Effector CD8-positive, alpha-beta T cell (primary cell): ENCODE results near the gene FGF9.

Experiments used
- DNase-seq: peaks from one replicate; lab custom pipeline; 2025; lab: John Stamatoyannopoulos, UW
- total RNA-seq, 4 experiments: gene quantifications; one replicate each; lab custom pipeline; 2026; lab: John Stamatoyannopoulos, UW

FGF9 gene
- total RNA-seq, result 2.7 to 17.6 (median 5.2) reads per million in 4 experiments

DNA sequence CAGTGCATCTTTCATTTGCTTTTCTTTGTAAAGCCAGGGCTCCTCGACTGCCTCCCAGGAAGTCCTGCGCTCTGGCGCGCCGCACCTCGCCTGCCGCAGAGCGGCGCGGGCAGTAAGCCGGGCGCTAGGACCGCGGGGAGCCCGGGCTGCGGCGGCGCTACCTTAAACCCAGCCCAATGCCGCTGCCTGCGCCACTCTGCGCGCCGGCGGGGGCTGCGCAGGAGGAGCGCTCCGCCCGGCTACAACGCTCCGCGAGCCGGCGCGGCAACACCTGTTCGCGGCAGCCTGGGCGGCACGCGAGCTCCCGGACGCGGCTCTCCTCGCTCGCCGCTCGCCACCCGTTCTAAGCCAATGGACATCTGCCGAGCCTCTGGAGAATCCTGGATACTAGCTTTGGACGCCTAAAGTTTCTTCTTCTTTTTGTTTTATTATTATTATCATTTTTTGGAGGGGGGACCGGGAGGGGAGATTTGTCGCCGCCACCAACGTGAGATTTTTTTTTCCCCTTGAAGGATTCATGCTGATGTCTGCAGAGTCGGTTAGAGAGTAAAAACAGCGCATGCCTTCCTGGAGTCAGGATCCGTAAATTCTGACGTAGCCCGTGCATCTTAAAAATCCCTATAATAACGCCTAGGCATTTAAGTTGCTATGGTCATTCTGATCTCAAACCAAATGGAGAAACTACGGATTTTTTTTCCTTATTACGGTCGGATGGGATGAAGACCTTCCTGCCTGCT, at the start of gene FGF9:
TSS of gene FGF9 (plus strand) at position 191 of the 737 bp plus-strand sequence. CDS start 840 bp downstream, outside the sequence.
- DNase-seq, result peak; percentile 58

DNA sequence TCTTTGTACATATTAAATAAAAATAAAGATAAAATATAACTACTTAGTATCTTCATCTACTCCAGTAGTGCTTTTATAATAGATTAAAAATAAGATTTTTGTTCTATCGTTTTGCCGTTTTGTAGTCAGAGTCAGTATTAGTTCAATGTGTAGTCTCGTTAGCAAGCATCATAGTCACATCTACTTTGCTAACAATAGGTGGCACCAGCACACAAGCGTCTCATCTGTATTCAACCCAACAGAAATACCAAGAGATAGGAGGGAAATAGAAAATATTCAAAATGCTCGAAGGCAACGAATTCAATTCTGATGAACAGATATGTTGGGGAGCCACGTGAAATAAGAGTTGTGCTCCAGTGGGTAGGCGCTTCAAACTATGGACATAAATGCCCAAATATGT, 45.5 kb upstream of the FGF9 start:
- DNase-seq, result no peak

DNA sequence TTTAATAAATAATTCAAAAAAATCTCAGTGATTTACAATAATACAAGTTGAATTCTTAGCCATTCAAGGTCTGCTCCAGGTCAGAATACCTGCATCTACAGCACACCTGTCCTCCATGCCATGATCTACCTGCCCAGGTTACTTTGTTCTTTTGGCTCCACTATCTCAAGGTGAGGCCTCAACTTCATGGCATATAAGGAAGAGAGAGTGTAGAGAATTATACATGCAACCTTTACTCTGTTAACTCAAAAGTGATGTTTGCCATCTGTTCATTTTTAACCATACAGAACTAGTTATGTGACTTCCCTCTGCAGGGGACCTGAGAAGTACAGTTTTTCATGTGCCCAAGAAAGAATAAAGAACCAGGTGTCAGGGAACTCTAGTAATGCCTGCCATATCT, 38.7 kb upstream of the FGF9 start:
- no peak for DNase-seq

DNA sequence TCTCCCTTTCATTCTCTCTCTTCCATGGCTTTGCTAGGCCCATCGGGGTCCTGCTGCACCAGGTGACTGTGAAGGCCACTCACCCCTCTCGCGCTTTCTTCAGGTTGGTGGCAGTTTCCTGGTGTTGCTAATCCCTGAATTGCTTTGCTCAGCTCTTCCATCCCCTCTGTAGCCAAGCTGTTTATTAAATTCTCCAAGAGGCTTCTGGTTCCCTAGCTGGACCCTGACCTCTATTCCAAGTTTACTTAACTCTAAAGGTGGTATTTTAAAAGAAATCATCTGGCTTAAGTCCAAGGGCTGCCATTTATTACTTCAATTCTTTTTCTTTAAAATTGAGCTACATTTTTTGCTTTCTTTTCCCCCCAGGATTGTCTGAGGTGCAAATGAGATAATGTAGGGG, 34.2 kb upstream of the FGF9 start:
- DNase-seq, result no peak

DNA sequence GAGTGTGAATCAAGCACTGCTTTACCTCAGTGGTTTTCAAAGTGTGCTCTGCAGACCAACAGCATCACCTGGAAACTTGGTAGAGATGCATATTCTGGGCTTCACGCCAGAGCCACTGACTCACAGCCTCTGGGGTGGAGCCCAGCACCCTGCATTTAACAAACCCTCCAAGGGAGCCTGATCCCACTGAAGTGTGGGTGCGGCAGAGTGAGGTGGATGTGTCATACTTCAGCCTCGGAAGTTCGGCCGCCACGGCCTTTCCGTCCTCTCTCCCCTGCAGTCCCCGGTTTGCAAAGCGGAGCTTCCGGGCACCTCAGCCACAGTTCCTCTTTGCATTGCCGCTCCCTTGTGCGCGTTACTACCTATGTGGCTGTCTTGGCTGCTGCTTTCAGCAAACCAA, 33.6 kb upstream of the FGF9 start:
- DNase-seq, result no peak

DNA sequence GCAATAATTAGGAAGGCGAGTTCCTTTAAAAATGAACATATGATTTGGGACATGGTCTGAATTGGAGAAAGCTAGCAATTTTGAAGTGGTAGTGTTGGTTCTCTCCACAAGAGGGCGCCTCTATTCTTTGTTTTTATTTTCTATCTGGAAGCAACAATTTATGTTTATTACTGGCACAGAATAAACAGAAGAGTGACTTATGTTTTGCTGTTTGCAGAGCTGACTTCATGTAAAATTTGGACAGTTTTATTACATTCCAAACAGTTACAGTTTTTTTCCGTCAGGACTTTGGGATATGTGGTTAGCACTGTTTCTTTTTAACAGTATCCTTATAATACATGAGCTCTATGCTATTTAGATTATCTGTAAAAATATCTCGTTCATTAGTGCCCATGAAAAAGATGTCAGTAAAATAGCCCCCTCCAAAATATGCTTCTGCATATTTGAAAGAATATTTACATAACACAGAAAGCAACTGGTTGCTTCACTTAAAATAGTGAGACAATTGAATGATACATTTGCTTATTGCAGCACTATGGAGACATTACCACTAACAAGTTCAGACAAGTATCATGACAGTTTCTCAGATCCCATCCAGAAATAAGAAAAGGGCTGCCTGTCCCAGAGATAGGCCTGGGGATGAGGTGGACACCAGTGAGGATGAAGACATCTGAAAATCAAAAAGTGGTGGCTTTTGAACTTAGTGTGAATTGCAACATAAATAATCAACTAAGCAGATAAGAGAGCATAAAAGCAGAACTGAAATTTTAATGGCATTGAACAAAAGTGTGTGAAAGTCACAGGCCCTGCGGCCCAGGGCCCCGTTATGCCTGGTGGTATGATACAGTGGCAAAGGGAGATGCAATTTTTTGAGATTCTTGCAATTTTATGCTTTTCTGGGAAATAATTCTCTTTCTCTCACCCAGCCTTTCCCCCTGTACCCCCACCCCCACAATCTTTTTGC, 32.3 kb upstream of the FGF9 start:
- DNase-seq, result no peak

DNA sequence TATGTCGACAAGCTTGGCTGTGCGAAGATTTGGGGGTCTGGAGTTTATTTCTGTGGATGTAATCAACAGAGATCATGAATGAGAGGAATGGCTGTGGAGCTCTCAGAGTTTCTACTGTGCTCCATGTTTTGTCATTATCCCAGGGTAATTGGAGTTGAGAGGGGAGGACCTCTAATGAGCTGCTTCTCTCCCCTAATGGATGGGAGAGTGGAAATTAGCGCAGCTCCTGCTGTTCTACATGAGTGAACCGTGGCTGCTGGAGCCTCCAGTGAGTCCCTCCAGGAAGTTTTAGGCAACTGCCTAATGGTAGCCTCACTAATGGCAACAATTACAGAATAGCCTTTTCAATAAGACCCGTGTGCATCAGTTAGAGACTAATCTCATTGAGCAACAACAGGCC, 31.3 kb upstream of the FGF9 start:
- DNase-seq, result no peak

DNA sequence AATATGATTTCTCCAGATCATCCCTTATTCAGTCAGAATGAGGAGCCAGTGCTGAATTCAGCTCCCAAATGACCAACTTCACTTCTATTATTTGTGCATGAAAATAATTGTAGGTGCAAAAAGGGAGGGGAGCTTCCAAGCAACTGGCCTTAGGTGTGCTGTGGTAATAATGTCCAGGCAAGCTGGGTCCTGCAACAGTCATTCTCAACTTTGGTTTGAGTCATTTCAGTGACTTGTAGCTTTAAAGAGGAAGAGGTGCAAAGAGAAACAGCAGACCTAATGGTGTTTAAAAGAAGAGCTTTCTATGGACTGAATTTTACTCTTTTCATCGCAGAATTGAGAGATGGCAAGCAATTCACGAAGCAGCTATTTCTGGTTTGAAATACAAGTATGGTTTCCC, 29.2 kb upstream of the FGF9 start:
- DNase-seq, result no peak

DNA sequence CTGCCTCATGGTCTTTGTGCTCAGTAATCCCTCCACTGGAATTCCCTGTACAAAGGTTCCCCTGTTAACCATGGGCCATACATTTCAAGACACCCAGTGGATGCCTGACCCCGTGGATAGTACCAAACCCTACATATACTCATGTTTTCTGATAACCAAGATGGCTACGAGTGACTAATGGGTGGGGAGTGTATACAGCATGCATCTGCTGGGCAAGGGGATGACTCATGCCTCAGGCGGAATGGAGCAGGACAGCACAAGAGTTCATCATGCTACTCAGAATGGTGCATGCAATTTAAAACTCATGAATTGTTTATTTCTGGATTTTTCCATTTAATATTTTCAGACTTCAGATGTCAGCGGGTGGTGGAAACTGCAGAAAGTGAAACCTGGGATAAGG, 13.3 kb upstream of the FGF9 start:
- no peak for DNase-seq

DNA sequence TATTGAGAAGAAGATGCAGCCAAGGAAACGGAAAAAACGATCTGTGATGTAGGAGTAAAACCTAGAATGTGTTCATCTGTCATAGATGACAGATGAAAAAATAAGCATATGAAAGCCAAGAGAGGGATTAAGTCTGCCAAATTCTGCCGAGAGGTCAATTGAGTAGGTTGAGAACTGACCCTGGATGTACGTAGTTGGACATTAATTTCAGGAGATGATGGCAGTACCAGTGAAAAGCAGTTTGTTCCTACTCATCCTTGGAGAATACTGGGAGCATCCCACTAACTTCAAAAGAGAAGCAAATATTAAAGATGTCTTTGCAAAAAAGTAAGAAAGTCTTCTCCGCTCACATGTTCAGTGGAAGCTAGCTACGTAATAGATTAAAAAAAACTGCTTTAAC, 11.8 kb upstream of the FGF9 start:
- no peak for DNase-seq

DNA sequence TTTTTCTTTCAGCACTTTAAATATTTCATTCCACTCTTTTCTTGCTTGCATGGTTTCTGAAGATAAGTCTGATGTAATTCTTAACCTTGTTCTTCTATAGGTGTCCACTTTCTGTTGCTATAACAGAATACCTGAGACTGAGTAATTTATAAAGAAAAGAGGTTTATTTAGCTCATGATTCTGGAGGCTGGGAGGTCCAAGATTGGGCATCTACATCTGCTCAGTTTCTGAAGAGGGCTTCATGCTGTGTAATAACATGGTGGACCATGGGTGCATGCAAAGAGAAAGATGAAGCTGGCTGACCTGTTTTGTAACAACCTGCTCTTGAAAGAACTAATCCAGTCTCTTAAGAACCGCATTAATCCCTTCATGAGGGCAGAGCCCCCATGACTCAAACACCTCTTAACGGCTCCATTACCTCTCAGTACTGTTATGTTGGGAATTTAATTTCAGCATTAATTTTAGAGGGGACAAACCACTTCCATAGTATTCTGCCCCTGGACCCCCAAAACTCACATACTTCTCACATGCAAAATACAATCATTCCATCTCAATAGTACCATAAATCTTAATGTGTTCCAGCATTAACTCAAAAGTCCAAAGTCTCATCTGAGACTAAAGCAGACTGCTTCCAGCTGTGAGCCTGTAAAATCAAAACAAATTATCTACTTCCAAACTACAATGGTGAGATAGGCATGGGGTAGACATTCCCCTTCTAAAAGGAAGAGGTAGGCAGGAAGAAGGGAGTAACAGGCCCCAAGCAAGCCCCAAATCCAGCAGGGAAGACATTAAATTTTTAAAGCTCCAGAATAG, 9.6 kb upstream of the FGF9 start:
- DNase-seq, result no peak

DNA sequence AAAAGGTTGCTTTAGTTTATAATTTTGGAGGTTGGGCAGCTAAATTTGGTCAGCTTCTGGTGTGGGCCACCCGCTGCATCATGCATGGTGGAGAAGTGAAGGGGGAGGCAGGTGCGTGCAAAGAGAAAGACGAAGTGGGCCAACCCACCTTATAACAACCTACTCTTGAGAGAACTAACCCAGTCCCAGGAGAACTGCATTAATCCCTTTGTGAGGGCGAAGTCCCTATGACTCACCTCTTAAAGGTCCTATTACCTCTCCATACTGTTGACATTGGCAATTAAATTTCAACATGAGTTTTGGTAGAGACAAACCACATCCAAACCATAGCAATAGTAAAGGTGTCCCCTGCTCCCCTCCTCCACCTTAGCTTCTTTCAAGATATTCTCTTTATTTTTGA, 7.7 kb upstream of the FGF9 start:
- DNase-seq, result no peak

DNA sequence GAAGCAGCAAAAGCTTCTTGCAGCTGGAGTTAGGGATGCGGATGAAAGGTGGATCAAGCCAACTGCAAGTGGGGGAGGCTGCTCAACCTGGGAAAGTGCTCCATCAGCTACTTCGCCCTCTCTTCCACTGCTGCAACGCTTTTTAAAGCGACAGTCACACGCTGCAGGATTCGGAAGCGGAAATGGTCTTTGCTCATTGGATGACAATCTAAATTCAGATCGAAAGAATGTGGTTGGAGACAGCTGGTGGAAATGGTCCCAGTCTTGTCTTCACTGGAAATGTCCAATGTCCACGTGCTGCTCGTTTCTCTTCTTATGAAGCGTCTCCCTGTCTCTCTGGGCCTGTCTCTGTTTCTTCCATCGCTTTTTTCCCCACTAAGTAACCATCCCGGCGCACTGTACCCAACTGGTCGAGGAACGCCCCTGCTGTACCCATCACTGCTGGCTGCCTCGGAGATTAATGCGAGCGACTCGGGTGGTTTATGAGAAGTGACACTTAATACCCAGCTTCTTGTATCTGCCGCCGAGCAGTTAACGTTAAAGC, 2.1 kb upstream of the FGF9 start:
- DNase-seq, result no peak

DNA sequence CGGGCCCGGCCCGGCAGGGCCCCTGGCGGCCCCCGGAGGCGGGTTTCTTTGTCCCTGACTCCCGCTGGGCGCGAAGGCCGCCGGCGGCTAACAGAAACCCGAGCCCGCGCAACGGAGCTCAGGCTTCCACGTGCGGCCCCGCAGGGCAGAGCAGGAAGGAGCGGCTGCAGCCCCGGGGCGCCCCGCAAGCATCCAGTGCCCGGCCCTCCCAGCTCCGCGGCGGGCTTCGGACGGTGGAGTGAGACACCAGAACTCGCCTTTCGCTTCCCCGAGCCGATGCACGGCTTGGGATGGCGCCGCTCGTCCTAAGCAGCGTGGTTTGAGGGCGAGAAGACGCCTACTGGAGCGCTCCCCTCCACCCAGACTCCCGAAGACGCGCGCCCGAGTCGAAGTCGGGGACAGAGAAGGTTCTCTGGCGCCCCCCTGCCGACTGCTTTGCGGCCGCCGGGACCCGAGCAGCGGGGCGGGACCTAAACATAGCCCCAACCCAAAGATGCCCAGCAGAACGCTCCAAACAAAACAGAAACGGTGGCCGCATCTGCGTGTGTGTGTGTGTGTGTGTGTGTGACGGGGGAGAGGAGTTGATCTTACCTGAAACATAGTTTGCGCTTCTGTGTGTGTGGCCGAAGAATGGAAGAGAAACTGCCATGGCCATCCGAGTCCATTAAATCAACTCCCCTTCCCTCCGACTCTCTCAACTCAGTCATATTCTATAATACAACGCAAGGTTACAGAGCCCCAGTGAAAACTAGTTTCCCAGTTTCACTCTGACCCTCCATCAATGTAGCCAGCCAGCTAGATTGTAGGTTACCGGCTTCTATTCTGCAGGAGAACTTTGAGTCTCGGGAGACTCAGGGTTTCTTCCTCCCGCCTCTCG, 629 bp upstream of the FGF9 start:
- peak; percentile 34 for DNase-seq

DNA sequence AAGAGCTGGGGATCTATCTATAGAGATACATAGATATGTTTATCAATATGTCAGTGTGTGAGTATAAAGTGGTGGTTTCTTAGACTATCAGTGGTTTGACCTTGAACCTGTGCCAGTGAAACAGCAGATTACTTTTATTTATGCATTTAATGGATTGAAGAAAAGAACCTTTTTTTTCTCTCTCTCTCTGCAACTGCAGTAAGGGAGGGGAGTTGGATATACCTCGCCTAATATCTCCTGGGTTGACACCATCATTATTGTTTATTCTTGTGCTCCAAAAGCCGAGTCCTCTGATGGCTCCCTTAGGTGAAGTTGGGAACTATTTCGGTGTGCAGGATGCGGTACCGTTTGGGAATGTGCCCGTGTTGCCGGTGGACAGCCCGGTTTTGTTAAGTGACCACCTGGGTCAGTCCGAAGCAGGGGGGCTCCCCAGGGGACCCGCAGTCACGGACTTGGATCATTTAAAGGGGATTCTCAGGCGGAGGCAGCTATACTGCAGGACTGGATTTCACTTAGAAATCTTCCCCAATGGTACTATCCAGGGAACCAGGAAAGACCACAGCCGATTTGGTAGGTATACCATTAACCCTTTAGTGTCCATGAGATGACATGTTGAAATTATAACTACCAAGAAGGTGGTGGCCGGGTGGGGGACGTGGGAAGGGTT, 880 bp downstream of the FGF9 start:
- DNase-seq, result no peak

DNA sequence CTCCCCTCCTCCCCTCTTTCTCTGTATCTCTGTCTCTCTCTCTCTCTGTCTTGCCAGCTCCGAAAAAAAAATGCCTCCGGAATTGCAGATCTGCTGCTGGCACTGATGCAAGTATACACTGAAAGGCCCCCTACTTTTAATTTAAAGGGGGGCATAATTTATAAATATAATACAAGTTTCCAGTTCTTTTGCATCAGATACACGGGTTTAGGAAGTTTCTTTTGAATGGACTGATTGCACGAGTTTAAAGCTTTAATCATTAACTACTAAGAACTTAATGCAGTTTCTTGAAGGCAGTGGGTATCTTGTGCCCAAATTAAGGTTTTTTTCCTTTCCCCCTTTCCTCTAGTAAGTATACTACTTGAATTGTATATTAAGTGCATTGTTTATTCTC, 1.4 kb downstream of the FGF9 start:
- DNase-seq, result no peak

DNA sequence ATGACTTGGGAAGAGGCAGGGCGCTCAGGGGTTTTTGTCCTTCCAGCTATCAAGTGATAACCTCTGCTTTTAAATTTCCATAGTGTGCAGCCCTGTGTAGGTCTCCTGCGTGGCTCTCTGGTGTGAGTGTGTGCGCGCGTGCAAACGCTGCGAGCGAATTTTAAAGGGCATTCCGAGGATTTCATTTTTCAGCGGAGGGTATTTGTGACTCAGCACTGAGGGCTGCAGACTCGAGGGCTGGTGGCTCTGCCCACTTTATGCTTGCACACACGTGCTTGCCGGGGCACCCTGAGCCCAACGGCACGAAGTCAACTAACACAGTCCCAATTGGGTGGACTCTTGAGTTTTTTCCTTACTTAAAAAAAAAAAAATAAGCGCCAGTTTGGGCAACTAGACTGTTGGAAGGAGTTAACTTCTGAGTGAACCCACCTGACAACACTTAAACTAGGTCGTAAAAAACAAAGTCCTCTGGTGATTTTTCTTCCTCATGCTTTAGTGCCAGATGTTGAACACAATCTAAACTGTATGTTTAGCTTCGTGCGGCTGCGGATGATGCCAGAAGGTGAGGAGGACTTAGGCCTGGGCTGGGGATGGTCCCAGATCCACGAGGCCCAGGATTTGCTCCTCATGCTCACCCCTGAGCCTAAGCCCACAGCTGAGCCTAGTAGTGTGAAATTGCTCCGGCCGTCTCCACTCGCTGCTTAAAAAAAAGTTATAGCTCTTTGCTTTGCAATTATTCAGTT, 2.1 kb downstream of the FGF9 start:
- DNase-seq, result no peak

DNA sequence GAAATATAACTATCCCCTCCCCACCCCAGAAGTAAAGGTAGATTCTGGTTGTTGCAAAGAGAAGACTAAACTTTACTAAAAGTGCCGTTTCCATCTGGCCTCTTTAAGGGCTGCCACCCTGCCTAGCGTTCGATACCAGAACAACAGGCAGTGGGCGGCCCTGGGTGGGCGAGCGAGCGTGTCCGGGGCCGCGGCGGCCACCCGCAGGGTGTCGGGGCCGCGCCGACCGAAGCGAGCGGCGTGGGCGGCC, 2.6 kb downstream of the FGF9 start:
- no peak for DNase-seq

DNA sequence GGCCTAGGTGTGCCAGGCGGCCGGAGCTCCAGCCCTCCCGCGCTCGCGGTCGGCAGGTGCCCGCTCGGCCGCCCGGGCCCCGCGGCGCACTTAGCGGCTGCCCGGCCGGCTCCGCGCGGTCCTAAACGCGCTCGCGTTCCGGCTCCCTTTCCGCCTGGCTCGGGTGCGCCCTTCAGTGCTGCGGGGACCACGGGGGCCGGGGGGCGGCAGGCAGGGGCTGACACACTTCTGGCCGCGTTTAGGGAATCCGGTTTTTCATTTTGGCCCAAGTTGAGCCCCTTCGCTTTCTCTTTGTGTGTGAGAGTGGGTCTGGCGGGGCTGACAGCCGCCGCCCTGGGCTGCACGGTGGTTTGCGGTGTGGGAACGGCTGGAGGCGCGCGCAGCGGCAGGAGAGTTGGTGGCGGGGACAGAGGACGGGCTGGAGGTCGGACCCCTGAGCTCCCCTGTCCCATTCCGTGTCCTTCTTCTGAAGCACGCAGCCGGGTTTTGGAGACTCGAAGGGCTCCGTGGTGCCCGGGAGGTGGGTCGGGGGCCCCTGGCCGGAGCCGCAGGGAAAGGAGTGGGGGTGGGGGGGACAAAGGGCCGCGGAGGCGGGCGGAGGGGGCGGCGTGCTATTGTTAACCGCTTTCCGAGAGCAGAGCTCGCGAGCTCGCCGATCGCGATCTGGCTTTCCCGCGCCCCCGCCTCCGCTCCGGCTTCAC, 3.1 kb downstream of the FGF9 start:
- DNase-seq, result no peak
